ENCODE data around the gene AQP6.

AQP6 gene

GRCh38 chr12:49963976-49964815, 8.6 kb upstream of the AQP6 start:
- Histone ChIP-seq H3K27me3 (ENCODE audit: insufficient read depth, low read length, poor library complexity) (peaks cover 17% of the 10 kb centered on the region), H2AFZ (ENCODE audit: low read depth, low read length) (no peak overlapping the region), H3K9ac (ENCODE audit: low read depth, low read length) (no peak overlapping the region), H3K27ac (ENCODE audit: low read length) (no peak overlapping the region), H3K9me3 (ENCODE audit: insufficient read depth, low read length, severe bottlenecking) (no peaks in the 10 kb centered on the region), H3K36me3 (ENCODE audit: insufficient read depth, low read length) (no peaks in the 10 kb centered on the region), H3K4me3 (ENCODE audit: low read depth in 1 of 2, low read length in 2 of 2) (no peak overlapping the region), H4K20me1 (ENCODE audit: insufficient read depth, low read length) (peaks cover 6% of the 10 kb centered on the region; the same call in 1 of the 2 replicates), H3K4me2 (ENCODE audit: insufficient read depth, low read length) (no peak overlapping the region), H3K79me2 (ENCODE audit: insufficient read depth, low read length) (no peaks in the 10 kb centered on the region), H3K4me1 (ENCODE audit: insufficient read depth, low read length) (peaks cover 29% of the 10 kb centered on the region)
- ATAC-seq (ENCODE audit: insufficient read depth, low read depth) (no peak), DNase-seq (no peak)
- TF ChIP-seq CTCF (IDR thresholded peaks at IDR 0.05; ENCODE audit: borderline replicate concordance, extremely low read depth, low read length, poor library complexity, severe bottlenecking) (no peak), EZH2 (IDR thresholded peaks at IDR 0.05; ENCODE audit: borderline replicate concordance, low read depth, low read length, severe bottlenecking) (no peak)

- Histone ChIP-seq H2AFZ (ENCODE audit: low read depth, low read length) (no peak overlapping the region), H3K27ac (ENCODE audit: low read length) (no peak overlapping the region), H3K36me3 (ENCODE audit: insufficient read depth, low read length) (no peaks in the 10 kb centered on the region), H3K9ac (ENCODE audit: low read depth, low read length) (no peak overlapping the region), H3K4me1 (ENCODE audit: insufficient read depth, low read length) (peaks cover 24% of the 10 kb centered on the region), H3K4me2 (ENCODE audit: insufficient read depth, low read length) (no peak overlapping the region), H3K79me2 (ENCODE audit: insufficient read depth, low read length) (no peaks in the 10 kb centered on the region), H4K20me1 (ENCODE audit: insufficient read depth, low read length) (peaks cover 8% of the 10 kb centered on the region; the same call in 1 of the 2 replicates), H3K27me3 (ENCODE audit: insufficient read depth, low read length, poor library complexity) (peaks cover 24% of the 10 kb centered on the region), H3K9me3 (ENCODE audit: insufficient read depth, low read length, severe bottlenecking) (no peaks in the 10 kb centered on the region), H3K4me3 (ENCODE audit: low read depth in 1 of 2, low read length in 2 of 2) (no peak overlapping the region)
- TF ChIP-seq CTCF (IDR thresholded peaks at IDR 0.05; ENCODE audit: borderline replicate concordance, extremely low read depth, low read length, poor library complexity, severe bottlenecking) (no peak), EZH2 (IDR thresholded peaks at IDR 0.05; ENCODE audit: borderline replicate concordance, low read depth, low read length, severe bottlenecking) (no peak)
- no peak for ATAC-seq (ENCODE audit: insufficient read depth, low read depth)
- DNase-seq: no peak
Measured at GRCh38 chr12:49964849-49965624, 7.7 kb upstream of the AQP6 start.

GRCh38 chr12:49965836-49966235, 6.9 kb upstream of the AQP6 start:
- no peak for ATAC-seq (ENCODE audit: insufficient read depth, low read depth)
- H3K9me3 ChIP-seq (ENCODE audit: insufficient read depth, low read length, severe bottlenecking): no peaks in the 10 kb centered on the region
- TF ChIP-seq CTCF (IDR thresholded peaks at IDR 0.05; ENCODE audit: borderline replicate concordance, extremely low read depth, low read length, poor library complexity, severe bottlenecking) (no peak), EZH2 (IDR thresholded peaks at IDR 0.05; ENCODE audit: borderline replicate concordance, low read depth, low read length, severe bottlenecking) (no peak)
- H3K9ac ChIP-seq (ENCODE audit: low read depth, low read length): no peak overlapping the region
- no peak overlapping the region for H3K4me3 ChIP-seq (ENCODE audit: low read depth in 1 of 2, low read length in 2 of 2)
- no peaks in the 10 kb centered on the region for H3K79me2 ChIP-seq (ENCODE audit: insufficient read depth, low read length)
- H2AFZ ChIP-seq (ENCODE audit: low read depth, low read length): no peak overlapping the region
- peaks cover 9% of the 10 kb centered on the region; the same call in 1 of the 2 replicates for H4K20me1 ChIP-seq (ENCODE audit: insufficient read depth, low read length)
- H3K27ac ChIP-seq (ENCODE audit: low read length): no peak overlapping the region
- H3K27me3 ChIP-seq (ENCODE audit: insufficient read depth, low read length, poor library complexity): peaks cover 32% of the 10 kb centered on the region
- DNase-seq: no peak
- no peaks in the 10 kb centered on the region for H3K36me3 ChIP-seq (ENCODE audit: insufficient read depth, low read length)
- H3K4me2 ChIP-seq (ENCODE audit: insufficient read depth, low read length): no peak overlapping the region
- peaks cover 16% of the 10 kb centered on the region for H3K4me1 ChIP-seq (ENCODE audit: insufficient read depth, low read length)
